ENCODE results near the gene BCAR1.
A peak's percentile ranks its signal among the peaks of the same experiment; 100 is the strongest.

BCAR1 gene

GRCh38 chr16:75260851-75261589 lies 9.6 kb upstream of the BCAR1 start:
- H3K36me3 ChIP-seq (ENCODE audit: control insufficient read depth in 1 of 2, insufficient read depth in 2 of 2, low read length in 2 of 2): peaks cover 26 to 30% of the 10 kb centered on the region in 2 experiments
- H3K27ac ChIP-seq (ENCODE audit: low read depth, low read length): no peak overlapping the region
- no peak overlapping the region for H2BK120ac ChIP-seq (ENCODE audit: insufficient read depth, low read length, poor library complexity)
- no peak overlapping the region for H3K18ac ChIP-seq (ENCODE audit: low read length)
- H4K91ac ChIP-seq (ENCODE audit: low read depth, low read length): no peak overlapping the region
- H3K4ac ChIP-seq (ENCODE audit: low read depth, low read length): peak overlapping the region; percentile 97
- H2BK12ac ChIP-seq (ENCODE audit: low read length): no peak overlapping the region
- peaks cover 21% of the 10 kb centered on the region for H3K79me1 ChIP-seq (ENCODE audit: low read length)
- peaks cover 62% of the 10 kb centered on the region for H3K79me2 ChIP-seq (ENCODE audit: control insufficient read depth, insufficient read depth, low read length, poor library complexity)
- no peak overlapping the region for H3K4me2 ChIP-seq (ENCODE audit: low read length)
- WGBS (ENCODE audit: extremely low coverage, insufficient coverage, insufficient read length): no CpG with 5 or more reads among the region's 10 CpGs
- H3K4me1 ChIP-seq (ENCODE audit: control insufficient read depth in 1 of 2, insufficient read depth in 2 of 2, low read length in 2 of 2): peaks cover 43 to 69% of the 10 kb centered on the region in 2 experiments
- H4K12ac ChIP-seq (ENCODE audit: low read depth, low read length): no peak overlapping the region
- no peak overlapping the region for H3K14ac ChIP-seq (ENCODE audit: low read length)
- H3K9me3 ChIP-seq (ENCODE audit: insufficient read depth, low read depth, low read length): peaks cover 2% of the 10 kb centered on the region
- H2AK5ac ChIP-seq (ENCODE audit: low read length): no peak overlapping the region
- H2AFZ ChIP-seq (ENCODE audit: insufficient read depth, low read length, poor library complexity): no peak overlapping the region
- H2BK5ac ChIP-seq (ENCODE audit: low read depth, low read length, poor library complexity): no peak overlapping the region
- no peak for DNase-seq
- no peak overlapping the region for H3K9ac ChIP-seq (ENCODE audit: low read length)
- no peak overlapping the region for H4K8ac ChIP-seq (ENCODE audit: low read depth, low read length)
- H3K27me3 ChIP-seq (ENCODE audit: insufficient read depth, low read length): no peaks in the 10 kb centered on the region
- H3K4me3 ChIP-seq (ENCODE audit: low read depth, low read length): no peak overlapping the region
- no peak overlapping the region for H3K23ac ChIP-seq (ENCODE audit: low read length)

GRCh38 chr16:75258807-75259141 lies 7.3 kb upstream of the BCAR1 start:
- no peak overlapping the region for H4K12ac ChIP-seq (ENCODE audit: low read depth, low read length)
- peaks cover 53 to 76% of the 10 kb centered on the region in 2 experiments for H3K4me1 ChIP-seq (ENCODE audit: control insufficient read depth in 1 of 2, insufficient read depth in 2 of 2, low read length in 2 of 2)
- no CpG with 5 or more reads among the region's 6 CpGs for WGBS (ENCODE audit: extremely low coverage, insufficient coverage, insufficient read length)
- H3K4ac ChIP-seq (ENCODE audit: low read depth, low read length): peak overlapping the region; percentile 9
- H3K79me1 ChIP-seq (ENCODE audit: low read length): peaks cover 22% of the 10 kb centered on the region
- no peak overlapping the region for H4K91ac ChIP-seq (ENCODE audit: low read depth, low read length)
- H2AFZ ChIP-seq (ENCODE audit: insufficient read depth, low read length, poor library complexity): no peak overlapping the region
- H3K27ac ChIP-seq (ENCODE audit: low read depth, low read length): no peak overlapping the region
- no peak overlapping the region for H2BK5ac ChIP-seq (ENCODE audit: low read depth, low read length, poor library complexity)
- no peaks in the 10 kb centered on the region for H3K27me3 ChIP-seq (ENCODE audit: insufficient read depth, low read length)
- H3K4me2 ChIP-seq (ENCODE audit: low read length): no peak overlapping the region
- no peak overlapping the region for H2AK5ac ChIP-seq (ENCODE audit: low read length)
- H3K9me3 ChIP-seq (ENCODE audit: insufficient read depth, low read depth, low read length): peaks cover 2% of the 10 kb centered on the region
- no peak overlapping the region for H2BK120ac ChIP-seq (ENCODE audit: insufficient read depth, low read length, poor library complexity)
- peaks cover 18 to 24% of the 10 kb centered on the region in 2 experiments for H3K36me3 ChIP-seq (ENCODE audit: control insufficient read depth in 1 of 2, insufficient read depth in 2 of 2, low read length in 2 of 2)
- H3K79me2 ChIP-seq (ENCODE audit: control insufficient read depth, insufficient read depth, low read length, poor library complexity): peaks cover 48% of the 10 kb centered on the region
- H3K4me3 ChIP-seq (ENCODE audit: low read depth, low read length): no peak overlapping the region
- no peak overlapping the region for H2BK12ac ChIP-seq (ENCODE audit: low read length)
- no peak overlapping the region for H4K8ac ChIP-seq (ENCODE audit: low read depth, low read length)
- no peak overlapping the region for H3K23ac ChIP-seq (ENCODE audit: low read length)
- H3K18ac ChIP-seq (ENCODE audit: low read length): no peak overlapping the region
- no peak overlapping the region for H3K14ac ChIP-seq (ENCODE audit: low read length)
- DNase-seq: no peak
- no peak overlapping the region for H3K9ac ChIP-seq (ENCODE audit: low read length)

- no peak overlapping the region for H3K27ac ChIP-seq (ENCODE audit: low read depth, low read length)
- H3K23ac ChIP-seq (ENCODE audit: low read length): no peak overlapping the region
- H3K4me1 ChIP-seq (ENCODE audit: control insufficient read depth in 1 of 2, insufficient read depth in 2 of 2, low read length in 2 of 2): peaks cover 54 to 74% of the 10 kb centered on the region in 2 experiments
- peak overlapping the region; percentile 4 for H3K18ac ChIP-seq (ENCODE audit: low read length)
- no peak overlapping the region for H2AFZ ChIP-seq (ENCODE audit: insufficient read depth, low read length, poor library complexity)
- H3K27me3 ChIP-seq (ENCODE audit: insufficient read depth, low read length): no peaks in the 10 kb centered on the region
- H2BK5ac ChIP-seq (ENCODE audit: low read depth, low read length, poor library complexity): no peak overlapping the region
- no peak overlapping the region for H3K4me3 ChIP-seq (ENCODE audit: low read depth, low read length)
- no peak overlapping the region for H4K12ac ChIP-seq (ENCODE audit: low read depth, low read length)
- no peak overlapping the region for H2AK5ac ChIP-seq (ENCODE audit: low read length)
- DNase-seq: no peak
- peaks cover 12 to 17% of the 10 kb centered on the region in 2 experiments for H3K36me3 ChIP-seq (ENCODE audit: control insufficient read depth in 1 of 2, insufficient read depth in 2 of 2, low read length in 2 of 2)
- no peak overlapping the region for H3K4me2 ChIP-seq (ENCODE audit: low read length)
- no peak overlapping the region for H3K14ac ChIP-seq (ENCODE audit: low read length)
- H4K91ac ChIP-seq (ENCODE audit: low read depth, low read length): no peak overlapping the region
- H3K4ac ChIP-seq (ENCODE audit: low read depth, low read length): peak overlapping the region; percentile 60
- peaks cover 27% of the 10 kb centered on the region for H3K79me1 ChIP-seq (ENCODE audit: low read length)
- no peak overlapping the region for H2BK12ac ChIP-seq (ENCODE audit: low read length)
- no CpG with 5 or more reads among the region's 21 CpGs for WGBS (ENCODE audit: extremely low coverage, insufficient coverage, insufficient read length)
- H3K9ac ChIP-seq (ENCODE audit: low read length): peak overlapping the region; percentile 11
- H3K79me2 ChIP-seq (ENCODE audit: control insufficient read depth, insufficient read depth, low read length, poor library complexity): peaks cover 45% of the 10 kb centered on the region
- H2BK120ac ChIP-seq (ENCODE audit: insufficient read depth, low read length, poor library complexity): no peak overlapping the region
- peaks cover 2% of the 10 kb centered on the region for H3K9me3 ChIP-seq (ENCODE audit: insufficient read depth, low read depth, low read length)
- no peak overlapping the region for H4K8ac ChIP-seq (ENCODE audit: low read depth, low read length)
Observed at GRCh38 chr16:75257886-75258806, 6.7 kb upstream of the BCAR1 start.

GRCh38 chr16:75256696-75257343 lies 5.4 kb upstream of the BCAR1 start:
- Histone ChIP-seq H2AFZ (ENCODE audit: insufficient read depth, low read length, poor library complexity) (peak overlapping the region; percentile 0), H2BK5ac (ENCODE audit: low read depth, low read length, poor library complexity) (no peak overlapping the region), H4K8ac (ENCODE audit: low read depth, low read length) (no peak overlapping the region), H3K4me1 (ENCODE audit: control insufficient read depth in 1 of 2, insufficient read depth in 2 of 2, low read length in 2 of 2) (peaks cover 65 to 75% of the 10 kb centered on the region in 2 experiments), H3K9ac (ENCODE audit: low read length) (no peak overlapping the region), H3K4me2 (ENCODE audit: low read length) (no peak overlapping the region), H2AK5ac (ENCODE audit: low read length) (no peak overlapping the region), H3K79me1 (ENCODE audit: low read length) (peaks cover 40% of the 10 kb centered on the region), H3K18ac (ENCODE audit: low read length) (peak overlapping the region; percentile 31), H3K4me3 (ENCODE audit: low read depth, low read length) (no peak overlapping the region), H3K14ac (ENCODE audit: low read length) (peak overlapping the region; percentile 10), H3K23ac (ENCODE audit: low read length) (no peak overlapping the region), H2BK12ac (ENCODE audit: low read length) (no peak overlapping the region), H3K79me2 (ENCODE audit: control insufficient read depth, insufficient read depth, low read length, poor library complexity) (peaks cover 47% of the 10 kb centered on the region), H3K4ac (ENCODE audit: low read depth, low read length) (peak overlapping the region; percentile 16), H4K12ac (ENCODE audit: low read depth, low read length) (no peak overlapping the region), H2BK120ac (ENCODE audit: insufficient read depth, low read length, poor library complexity) (no peak overlapping the region), H4K91ac (ENCODE audit: low read depth, low read length) (no peak overlapping the region), H3K27ac (ENCODE audit: low read depth, low read length) (peak overlapping the region; percentile 45), H3K9me3 (ENCODE audit: insufficient read depth, low read depth, low read length) (peaks cover 2% of the 10 kb centered on the region), H3K27me3 (ENCODE audit: insufficient read depth, low read length) (no peaks in the 10 kb centered on the region), H3K36me3 (ENCODE audit: control insufficient read depth in 1 of 2, insufficient read depth in 2 of 2, low read length in 2 of 2) (peaks cover 1 to 6% of the 10 kb centered on the region in 2 experiments)
- no CpG with 5 or more reads among the region's 14 CpGs for WGBS (ENCODE audit: extremely low coverage, insufficient coverage, insufficient read length)
- DNase-seq: no peak
